Measurements from ENCODE around the gene HLA-DRA. TPM values are rescaled to one million over a fixed set of nuclear protein-coding genes. Genes with fewer than 3 reads are reported as not detected.

HLA-DRA gene
- total and polyA plus RNA-seq, 2 donors (not counting 3 experiments of a cell fraction or from before 2014, with no cell fraction given) = not detected

- Histone ChIP-seq H3K4me1 (ENCODE audit: control insufficient read depth, extremely low read depth, insufficient read depth, low read length) (no peaks in the 10 kb centered on the region), H3K9me1 (replicated peaks; ENCODE audit: control insufficient read depth, extremely low read depth, insufficient read depth, low read length) (no peaks in the 10 kb centered on the region), H4K20me1 (replicated peaks; ENCODE audit: control insufficient read depth, extremely low read depth, insufficient read depth, low read length) (no peaks in the 10 kb centered on the region), H3K4me2 (ENCODE audit: insufficient read depth, low read length) (no peak overlapping the region), H3K27me3 (ENCODE audit: control insufficient read depth in 2 of 2, insufficient read depth in 2 of 2, low read length in 2 of 2) (peaks cover 33 to 43% of the 10 kb centered on the region in 2 experiments), H3K27ac (ENCODE audit: insufficient read depth, low read depth, low read length) (no peak overlapping the region), H3K9ac (replicated peaks; ENCODE audit: extremely low read depth, insufficient read depth, low read length) (no peak overlapping the region), H3K4me3 (replicated peaks in 1 of 3; ENCODE audit: insufficient read depth in 1 of 3, low read depth in 1 of 3, low read length in 3 of 3) (no peak overlapping the region), H3K79me2 (ENCODE audit: control insufficient read depth, insufficient read depth, low read length) (no peaks in the 10 kb centered on the region), H3K9me3 (replicated peaks; ENCODE audit: control insufficient read depth, insufficient read depth, low read length) (no peaks in the 10 kb centered on the region), H3K36me3 (ENCODE audit: control insufficient read depth in 2 of 2, extremely low read depth in 1 of 2, insufficient read depth in 2 of 2, low read length in 2 of 2) (no peaks in the 10 kb centered on the region), H2AFZ (ENCODE audit: low read depth, low read length) (no peak overlapping the region)
- ChIA-PET CTCF (interaction anchor here (1.4 to 2.7 kb wide), 2 partner anchors 9 to 147 kb away, joined by 5 to 7 read pairs; no protein-coding TSS in a partner anchor), POLR2A (no interaction called here)
- DNase-seq (ENCODE audit: low read depth, low spot score) (no peak), FAIRE-seq (no peak)
- intact Hi-C loops (cut with micrococcal nuclease) (no loop called here), dilution Hi-C loops (cut with MboI; ENCODE audit: extremely low pct_ligation_motif_present, low sequenced_read_pairs) (loop anchor here (25.0 kb wide), 1 partner anchor 141 kb away; no protein-coding TSS in a partner anchor)
- BruUV-seq (replicated peaks) = no TSS peak
- TF ChIP-seq POLR2AphosphoS5 (IDR thresholded peaks at IDR 0.05; ENCODE audit: insufficient read depth, low read depth, low read length) (no peak), CTCF (IDR thresholded peaks at IDR 0.05; ENCODE audit: extremely low read depth in 1 of 2, insufficient read depth in 1 of 2, low read depth in 1 of 2, low read length in 2 of 2) (no peak), MYC (IDR thresholded peaks at IDR 0.05; ENCODE audit: low read depth, low read length) (no peak), GATA2 (IDR thresholded peaks at IDR 0.05; ENCODE audit: insufficient read depth, insufficient read length, low read depth, low read length) (no peak), JUN (IDR thresholded peaks at IDR 0.05; ENCODE audit: borderline replicate concordance, insufficient read depth, insufficient read length, low read depth) (no peak), MAX (IDR thresholded peaks at IDR 0.05; ENCODE audit: insufficient read depth, insufficient read length) (no peak), POLR2A (IDR thresholded peaks at IDR 0.05; ENCODE audit: low read depth, low read length) (no peak), EZH2 (IDR thresholded peaks at IDR 0.05; ENCODE audit: borderline replicate concordance, low read depth, low read length, severe bottlenecking) (no peak), FOS (IDR thresholded peaks at IDR 0.05; ENCODE audit: borderline replicate concordance, insufficient read depth, low read length) (no peak)
Measured at GRCh38 chr6:32402812-32403211, 36.9 kb upstream of the HLA-DRA start.

Measured in endothelial cell of umbilical vein (primary cell).